ENCODE data around the gene LRRC56.

- TF ChIP-seq CTCF (conservative IDR thresholded peaks at IDR 0.05 in 1 of 2, IDR thresholded peaks at IDR 0.05 in 1 of 2; ENCODE audit: low read depth in 1 of 2, low read length in 2 of 2) (no peak), EZH2 (IDR thresholded peaks at IDR 0.05; ENCODE audit: low read length, missing control alignments) (no peak)
Measured at GRCh38 chr11:596374-596773, 59.0 kb downstream of the LRRC56 start.

Data from fibroblast of lung (primary cell).